ENCODE results near the gene GOLGA8N.
"Not testable (repeated sequence)": the region's sequence is repeated elsewhere in the genome, so short reads cannot be mapped to it uniquely, and the experiment has no call there.

DNA sequence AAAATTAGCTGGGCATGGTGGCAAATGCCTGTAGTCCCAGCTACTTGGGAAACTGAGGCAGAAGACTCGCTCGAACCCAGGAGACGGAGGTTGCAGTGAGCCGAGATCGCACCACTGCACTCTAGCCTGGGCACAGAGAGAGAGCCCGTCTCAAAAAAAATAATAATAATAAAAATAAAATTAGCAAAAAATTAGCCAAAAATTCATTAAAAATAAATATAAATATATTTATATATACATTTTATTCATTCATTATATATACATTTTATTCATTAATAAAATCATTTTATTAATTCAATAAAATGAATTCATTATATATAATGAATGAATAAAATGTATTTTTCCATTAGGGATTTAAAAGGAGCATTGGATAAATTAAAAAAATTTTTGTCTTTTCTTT, 31.1 kb upstream of the GOLGA8N start:
- TF ChIP-seq, protein P1, sequence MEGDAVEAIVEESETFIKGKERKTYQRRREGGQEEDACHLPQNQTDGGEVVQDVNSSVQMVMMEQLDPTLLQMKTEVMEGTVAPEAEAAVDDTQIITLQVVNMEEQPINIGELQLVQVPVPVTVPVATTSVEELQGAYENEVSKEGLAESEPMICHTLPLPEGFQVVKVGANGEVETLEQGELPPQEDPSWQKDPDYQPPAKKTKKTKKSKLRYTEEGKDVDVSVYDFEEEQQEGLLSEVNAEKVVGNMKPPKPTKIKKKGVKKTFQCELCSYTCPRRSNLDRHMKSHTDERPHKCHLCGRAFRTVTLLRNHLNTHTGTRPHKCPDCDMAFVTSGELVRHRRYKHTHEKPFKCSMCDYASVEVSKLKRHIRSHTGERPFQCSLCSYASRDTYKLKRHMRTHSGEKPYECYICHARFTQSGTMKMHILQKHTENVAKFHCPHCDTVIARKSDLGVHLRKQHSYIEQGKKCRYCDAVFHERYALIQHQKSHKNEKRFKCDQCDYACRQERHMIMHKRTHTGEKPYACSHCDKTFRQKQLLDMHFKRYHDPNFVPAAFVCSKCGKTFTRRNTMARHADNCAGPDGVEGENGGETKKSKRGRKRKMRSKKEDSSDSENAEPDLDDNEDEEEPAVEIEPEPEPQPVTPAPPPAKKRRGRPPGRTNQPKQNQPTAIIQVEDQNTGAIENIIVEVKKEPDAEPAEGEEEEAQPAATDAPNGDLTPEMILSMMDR (IDR thresholded peaks at IDR 0.05): not testable (repeated sequence)
- not testable (repeated sequence) for TF ChIP-seq POLR2A (IDR thresholded peaks at IDR 0.05)
